PC-9 (cell line): Measurements from ENCODE around the gene ZSWIM4.
"Not testable (repeated sequence)": the region's sequence is repeated elsewhere in the genome, so short reads cannot be mapped to it uniquely, and the experiment has no call there.

Experiments used
- EZH2 ChIP-seq: fragments of 200-600 bp; sonication (generic); IDR thresholded peaks from 2 replicates; pipeline ENCODE4 v1.8.0; 2017; ENCODE audit warnings: antibody characterized with exemption, low read depth
- TF ChIP-seq, protein P1 (sequence below): fragments of 200-600 bp; sonication (generic); conservative IDR thresholded peaks from 2 replicates; pipeline ENCODE4 v1.6.1; 2017; ENCODE audit warnings: mixed run types, antibody characterized with exemption, mild to moderate bottlenecking, moderate library complexity

DNA sequence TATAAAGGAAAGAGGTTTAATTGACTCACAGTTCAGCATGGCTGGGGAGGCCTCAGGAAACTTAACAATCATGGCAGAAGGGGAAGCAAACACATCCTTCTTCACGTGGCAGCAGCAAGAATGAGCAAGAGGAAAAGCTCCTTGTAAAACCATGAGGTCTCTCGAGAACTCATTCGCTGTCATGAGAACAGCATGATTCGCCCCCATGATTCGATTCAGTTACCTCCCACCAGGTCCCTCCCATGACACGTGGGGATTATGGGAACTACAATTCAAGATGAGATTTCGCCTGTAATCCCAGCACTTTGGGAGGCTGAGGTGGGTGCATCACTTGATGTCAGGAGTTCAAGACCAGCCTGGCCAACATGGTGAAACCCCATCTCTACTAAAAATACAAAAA lies 41.6 kb upstream of the ZSWIM4 start:
- TF ChIP-seq EZH2, result not testable (repeated sequence)
- TF ChIP-seq, protein P1, sequence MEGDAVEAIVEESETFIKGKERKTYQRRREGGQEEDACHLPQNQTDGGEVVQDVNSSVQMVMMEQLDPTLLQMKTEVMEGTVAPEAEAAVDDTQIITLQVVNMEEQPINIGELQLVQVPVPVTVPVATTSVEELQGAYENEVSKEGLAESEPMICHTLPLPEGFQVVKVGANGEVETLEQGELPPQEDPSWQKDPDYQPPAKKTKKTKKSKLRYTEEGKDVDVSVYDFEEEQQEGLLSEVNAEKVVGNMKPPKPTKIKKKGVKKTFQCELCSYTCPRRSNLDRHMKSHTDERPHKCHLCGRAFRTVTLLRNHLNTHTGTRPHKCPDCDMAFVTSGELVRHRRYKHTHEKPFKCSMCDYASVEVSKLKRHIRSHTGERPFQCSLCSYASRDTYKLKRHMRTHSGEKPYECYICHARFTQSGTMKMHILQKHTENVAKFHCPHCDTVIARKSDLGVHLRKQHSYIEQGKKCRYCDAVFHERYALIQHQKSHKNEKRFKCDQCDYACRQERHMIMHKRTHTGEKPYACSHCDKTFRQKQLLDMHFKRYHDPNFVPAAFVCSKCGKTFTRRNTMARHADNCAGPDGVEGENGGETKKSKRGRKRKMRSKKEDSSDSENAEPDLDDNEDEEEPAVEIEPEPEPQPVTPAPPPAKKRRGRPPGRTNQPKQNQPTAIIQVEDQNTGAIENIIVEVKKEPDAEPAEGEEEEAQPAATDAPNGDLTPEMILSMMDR, result not testable (repeated sequence)
